Fibroblast of lung (primary cell): Measurements from ENCODE around the gene OR51A2. TPM values are rescaled to one million over a fixed set of nuclear protein-coding genes. Genes with fewer than 3 reads are reported as not detected.
"Not testable (repeated sequence)": the region's sequence is repeated elsewhere in the genome, so short reads cannot be mapped to it uniquely, and the experiment has no call there.

Source experiments
- DNase-seq, 2 donors: peaks; one replicate each; pipeline versions ENCODE4 v3.0.0 to v3.0.0-alpha.2; 2010; ENCODE audit warnings: low read depth in 2 of 2
- H2AFZ ChIP-seq: 2 replicates; pipeline ENCODE4 v1.5.1; 2012; ENCODE audit warnings: low read length, control low read depth, inconsistent platforms
- H3K27ac ChIP-seq: 2 replicates; pipeline ENCODE4 v1.5.1; 2011; ENCODE audit warnings: low read length, control low read depth; ENCODE audit not compliant: insufficient read depth
- H3K27me3 ChIP-seq: 2 replicates; pipeline ENCODE4 v1.5.1; 2011; ENCODE audit warnings: mild to moderate bottlenecking, low read length; ENCODE audit not compliant: control insufficient read depth, insufficient read depth
- H3K36me3 ChIP-seq: 2 replicates; pipeline ENCODE4 v1.5.1; 2011; ENCODE audit warnings: low read length; ENCODE audit not compliant: control insufficient read depth, insufficient read depth
- H3K4me1 ChIP-seq: 2 replicates; pipeline ENCODE4 v1.5.1; 2011; ENCODE audit warnings: low read length; ENCODE audit not compliant: control insufficient read depth, insufficient read depth; ENCODE audit errors: extremely low read depth
- H3K4me2 ChIP-seq: 2 replicates; pipeline ENCODE4 v1.5.1; 2011; ENCODE audit warnings: low read length, control low read depth; ENCODE audit not compliant: insufficient read depth; ENCODE audit errors: extremely low read depth
- H3K4me3 ChIP-seq, 4 experiments: fragments of 200-600 bp in 1 of 4; sonication (generic) in 1 of 4; replicated peaks in 1 of 4; 2 replicates each; pipeline ENCODE4 v1.5.1; 2011 to 2016; ENCODE audit warnings: low read length in 4 of 4, low read depth in 3 of 4, mild to moderate bottlenecking in 3 of 4, control low read depth in 2 of 4, inconsistent platforms in 1 of 4, mixed read lengths in 1 of 4; ENCODE audit not compliant: insufficient read depth in 1 of 4; ENCODE audit errors: control extremely low read depth in 1 of 4
- H3K79me2 ChIP-seq: 2 replicates; pipeline ENCODE4 v1.5.1; 2012; ENCODE audit warnings: mild to moderate bottlenecking, low read length, inconsistent platforms; ENCODE audit not compliant: control insufficient read depth, insufficient read depth
- H3K9ac ChIP-seq: 2 replicates; pipeline ENCODE4 v1.5.1; 2011; ENCODE audit warnings: mild to moderate bottlenecking, low read length, control low read depth; ENCODE audit not compliant: insufficient read depth
- H3K9me3 ChIP-seq: 2 replicates; pipeline ENCODE4 v1.5.1; 2012; ENCODE audit warnings: low read depth, low read length; ENCODE audit not compliant: control insufficient read depth, insufficient read depth
- H4K20me1 ChIP-seq: 2 replicates; pipeline ENCODE4 v1.5.1; 2011; ENCODE audit warnings: low read length; ENCODE audit not compliant: control insufficient read depth, insufficient read depth; ENCODE audit errors: extremely low read depth
- EZH2 ChIP-seq: IDR thresholded peaks from 2 replicates; pipeline ENCODE4 v1.5.1; 2012; ENCODE audit warnings: low read length, control low read depth, mild to moderate bottlenecking; ENCODE audit errors: missing control alignments
- polyA minus RNA-seq: library from RNA; depleted of rRNA, polyadenylated mRNA; stranded (reverse); fragments of >200 nt; gene quantifications from 2 replicates; pipeline ENCODE4 v1.2.3, GENCODE V29; 2011; ENCODE audit warnings: low replicate concordance
- polyA plus RNA-seq, 2 donors: library from polyadenylated mRNA; depleted of rRNA in 1 of 2; stranded (reverse) in 1 of 2; unstranded in 1 of 2; fragments of >200 nt; gene quantifications; 2 replicates each; pipeline ENCODE4 v1.2.1, GENCODE V29; 2011 to 2012; ENCODE audit warnings: missing spikeins in 1 of 2
- total RNA-seq: library from RNA; depleted of rRNA; stranded (reverse); fragments of >200 nt; gene quantifications from 2 replicates; pipeline ENCODE4 v1.2.1, GENCODE V29; 2014
- TF ChIP-seq, protein P1 (sequence below), 2 donors: IDR thresholded peaks in 1 of 2; conservative IDR thresholded peaks in 1 of 2; 1 replicate in 1 of 2; 2 replicates in 1 of 2; pipeline ENCODE4 v1.5.1; 2011 to 2012; ENCODE audit warnings: low read length in 2 of 2, control low read depth in 1 of 2, inconsistent platforms in 1 of 2, low read depth in 1 of 2, mild to moderate bottlenecking in 1 of 2

OR51A2 gene, protein sequence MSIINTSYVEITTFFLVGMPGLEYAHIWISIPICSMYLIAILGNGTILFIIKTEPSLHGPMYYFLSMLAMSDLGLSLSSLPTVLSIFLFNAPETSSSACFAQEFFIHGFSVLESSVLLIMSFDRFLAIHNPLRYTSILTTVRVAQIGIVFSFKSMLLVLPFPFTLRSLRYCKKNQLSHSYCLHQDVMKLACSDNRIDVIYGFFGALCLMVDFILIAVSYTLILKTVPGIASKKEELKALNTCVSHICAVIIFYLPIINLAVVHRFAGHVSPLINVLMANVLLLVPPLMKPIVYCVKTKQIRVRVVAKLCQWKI
- total RNA-seq (not detected in 2 replicates), polyA plus RNA-seq (not detected in 2 replicates), polyA minus RNA-seq (not detected in 2 replicates)
- not detected in 2 replicates for polyA plus RNA-seq (2012)

DNA sequence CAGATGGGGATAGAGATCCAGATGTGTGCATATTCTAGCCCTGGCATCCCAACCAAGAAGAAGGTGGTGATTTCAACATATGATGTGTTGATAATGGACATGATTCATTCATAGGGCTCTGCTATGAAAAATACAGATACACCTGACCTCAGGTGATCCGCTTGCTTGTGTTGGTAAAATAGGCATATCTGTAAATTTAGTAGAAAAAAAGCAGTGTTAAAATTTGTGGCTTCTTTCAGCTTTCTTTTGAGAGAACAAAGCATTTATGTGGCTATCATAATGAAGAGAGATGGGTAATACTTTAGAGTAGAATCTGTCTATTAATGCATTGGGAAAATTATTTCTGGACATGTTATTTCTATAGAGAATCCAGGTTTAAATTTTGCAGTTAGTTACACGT, at the start of gene OR51A2:
OR51A2 (minus strand) TSS at position 101 of the 400 bp plus-strand sequence; CDS start at position 101, 0 bp downstream.
- H2AFZ ChIP-seq, H3K4me3 ChIP-seq, H3K9ac ChIP-seq, H3K36me3 ChIP-seq, H3K79me2 ChIP-seq, H3K4me1 ChIP-seq, H3K4me2 ChIP-seq, H4K20me1 ChIP-seq, H3K9me3 ChIP-seq, DNase-seq, H3K27ac ChIP-seq, H3K27me3 ChIP-seq: not testable (repeated sequence)

DNA sequence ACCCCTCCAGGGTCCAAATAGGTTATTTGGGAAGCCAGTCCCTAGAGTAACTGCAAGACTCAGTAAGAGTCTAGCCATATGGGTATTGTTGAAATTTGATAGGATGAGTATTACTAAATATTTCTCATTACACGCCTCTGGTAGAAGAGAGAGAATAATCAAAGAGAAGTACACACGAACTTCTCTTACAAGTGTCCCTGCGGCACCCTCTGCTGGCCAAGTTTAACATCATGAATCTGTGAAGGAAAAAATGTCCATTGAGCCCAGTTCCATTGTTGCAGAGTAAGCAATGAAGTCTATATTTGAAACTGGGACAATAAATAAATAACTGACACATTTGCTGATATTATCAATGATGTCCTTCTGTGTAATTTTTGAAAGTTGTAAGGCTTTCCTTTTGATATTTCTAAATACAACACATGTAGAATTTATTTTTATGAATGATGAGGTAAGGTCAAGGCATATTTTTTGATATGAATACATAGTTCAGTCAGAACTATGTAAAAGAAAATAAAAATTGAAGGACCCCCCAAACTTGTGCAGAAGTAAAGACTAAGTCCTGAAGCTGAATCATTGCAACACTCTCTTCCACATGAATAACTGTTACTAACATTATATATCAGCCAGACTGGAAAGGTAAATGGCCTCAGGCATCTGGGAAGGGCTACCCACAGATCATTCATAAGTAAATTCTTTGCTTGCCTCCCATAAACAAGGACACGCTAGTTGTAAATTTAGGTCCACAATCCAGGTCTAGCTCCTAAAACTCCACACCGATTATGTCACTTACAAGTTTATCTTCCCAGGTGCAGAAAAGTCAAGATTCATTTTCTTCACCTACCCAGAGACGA, 49.1 kb upstream of the OR51A2 start:
- Histone ChIP-seq H3K4me1 (no peaks in the 10 kb centered on the region), H2AFZ (no peak overlapping the region), H3K27me3 (no peaks in the 10 kb centered on the region)

DNA sequence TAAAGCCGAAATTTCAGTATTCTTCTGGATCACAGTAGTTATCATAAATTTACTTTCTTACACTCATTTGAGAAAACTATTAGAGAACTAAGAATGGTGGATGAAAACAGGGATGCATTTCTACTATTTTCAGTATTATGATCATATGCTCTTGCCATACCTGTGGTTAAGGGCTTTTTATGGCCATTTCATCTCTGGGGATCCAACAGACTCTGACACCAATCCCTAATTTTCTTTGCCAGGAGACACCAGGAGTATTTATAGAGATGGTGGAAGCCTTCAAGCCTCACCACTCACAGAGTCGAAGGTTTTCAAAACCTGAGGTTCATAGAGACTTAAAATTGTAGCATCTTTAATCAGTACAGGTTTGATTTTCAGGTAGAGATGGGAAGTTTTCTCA, 39.0 kb upstream of the OR51A2 start, which contains the start of gene OR51L1:
OR51L1 (plus strand) TSS at position 301 of the 400 bp plus-strand sequence. CDS start 4,132 bp downstream, outside the sequence.
- TF ChIP-seq EZH2, result no peak
- TF ChIP-seq, protein P1, sequence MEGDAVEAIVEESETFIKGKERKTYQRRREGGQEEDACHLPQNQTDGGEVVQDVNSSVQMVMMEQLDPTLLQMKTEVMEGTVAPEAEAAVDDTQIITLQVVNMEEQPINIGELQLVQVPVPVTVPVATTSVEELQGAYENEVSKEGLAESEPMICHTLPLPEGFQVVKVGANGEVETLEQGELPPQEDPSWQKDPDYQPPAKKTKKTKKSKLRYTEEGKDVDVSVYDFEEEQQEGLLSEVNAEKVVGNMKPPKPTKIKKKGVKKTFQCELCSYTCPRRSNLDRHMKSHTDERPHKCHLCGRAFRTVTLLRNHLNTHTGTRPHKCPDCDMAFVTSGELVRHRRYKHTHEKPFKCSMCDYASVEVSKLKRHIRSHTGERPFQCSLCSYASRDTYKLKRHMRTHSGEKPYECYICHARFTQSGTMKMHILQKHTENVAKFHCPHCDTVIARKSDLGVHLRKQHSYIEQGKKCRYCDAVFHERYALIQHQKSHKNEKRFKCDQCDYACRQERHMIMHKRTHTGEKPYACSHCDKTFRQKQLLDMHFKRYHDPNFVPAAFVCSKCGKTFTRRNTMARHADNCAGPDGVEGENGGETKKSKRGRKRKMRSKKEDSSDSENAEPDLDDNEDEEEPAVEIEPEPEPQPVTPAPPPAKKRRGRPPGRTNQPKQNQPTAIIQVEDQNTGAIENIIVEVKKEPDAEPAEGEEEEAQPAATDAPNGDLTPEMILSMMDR (conservative IDR thresholded peaks at IDR 0.05 in 1 of 2, IDR thresholded peaks at IDR 0.05 in 1 of 2; ENCODE audit: low read depth in 1 of 2, low read length in 2 of 2), result no peak
- no peaks in the 10 kb centered on the region for H3K27me3 ChIP-seq
- H3K4me2 ChIP-seq, result no peak within 1 kb of the TSS
- H3K27ac ChIP-seq, result no peak within 1 kb of the TSS
- H3K9ac ChIP-seq, result no peak within 1 kb of the TSS
- H2AFZ ChIP-seq, result no peak within 1 kb of the TSS
- no peaks in the 10 kb centered on the region for H3K9me3 ChIP-seq
- no peaks in the 10 kb centered on the region for H3K4me1 ChIP-seq
- no peak for DNase-seq
- H4K20me1 ChIP-seq, result no peaks in the 10 kb centered on the region
- H3K4me3 ChIP-seq, result no peak within 1 kb of the TSS
- H3K36me3 ChIP-seq, result no peaks in the 10 kb centered on the region
- H3K79me2 ChIP-seq, result no peaks in the 10 kb centered on the region

More for the DNA sequence above, 49.1 kb upstream of the OR51A2 start:
- Histone ChIP-seq H3K79me2 (no peaks in the 10 kb centered on the region), H3K9me3 (no peaks in the 10 kb centered on the region), H3K4me3 (no peak overlapping the region), H3K36me3 (no peaks in the 10 kb centered on the region), H3K27ac (no peak overlapping the region), H3K4me2 (no peak overlapping the region), H3K9ac (no peak overlapping the region), H4K20me1 (no peaks in the 10 kb centered on the region)
- peak; percentile 41 to 57 for DNase-seq
- TF ChIP-seq, protein P1 (conservative IDR thresholded peaks at IDR 0.05 in 1 of 2, IDR thresholded peaks at IDR 0.05 in 1 of 2; ENCODE audit: low read depth in 1 of 2, low read length in 2 of 2), result peak; percentile 53 to 79
- TF ChIP-seq EZH2, result no peak
